Measurements from ENCODE around the gene MYBBP1A. TPM values are rescaled to one million over a fixed set of nuclear protein-coding genes. Genes with fewer than 3 reads are reported as not detected.
A peak's percentile ranks its signal among the peaks of the same experiment; 100 is the strongest.

The MYBBP1A gene
- total RNA-seq, 1 donor from 2014 or later: 42.9 TPM

DNA sequence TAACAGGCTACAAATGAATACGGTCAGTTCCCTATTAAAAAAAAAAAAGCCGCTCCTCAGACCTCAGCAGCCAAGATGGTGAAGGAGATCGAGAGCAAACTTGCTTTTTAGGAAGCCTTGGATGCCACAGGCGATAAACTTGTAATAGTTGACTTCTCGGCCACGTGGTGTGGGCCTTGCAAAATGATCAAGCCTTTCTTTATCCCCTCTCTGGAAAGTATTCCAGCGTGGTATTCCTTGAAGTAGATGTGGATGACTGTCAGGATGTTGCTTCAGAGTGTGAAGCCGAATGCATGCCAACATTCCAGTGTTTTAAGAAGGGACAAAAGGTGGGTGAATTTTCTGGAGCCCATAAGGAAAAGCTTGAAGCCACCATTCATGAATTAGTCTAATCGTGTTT, 16.9 kb upstream of the MYBBP1A start:
- no peak for ATAC-seq

DNA sequence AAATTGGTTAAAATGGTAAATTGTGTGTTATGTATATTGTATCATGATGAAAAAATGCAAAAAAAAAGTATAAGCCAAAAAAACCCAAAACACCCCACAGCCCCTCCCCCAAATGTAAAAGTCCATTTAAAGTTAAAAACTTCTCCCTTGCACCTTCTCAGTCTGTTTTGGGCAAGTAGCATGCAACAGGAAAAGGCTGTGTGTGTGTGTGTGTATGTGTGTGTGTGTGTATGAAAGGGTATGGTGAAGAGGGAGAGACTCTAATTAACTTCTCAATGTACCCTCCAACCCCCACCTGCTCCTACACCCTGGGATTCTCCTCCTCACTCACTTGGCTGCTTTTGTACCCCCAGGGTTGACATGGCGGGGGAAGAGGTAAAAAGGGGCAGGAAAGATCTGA, 14.4 kb upstream of the MYBBP1A start:
- no peak for ATAC-seq

DNA sequence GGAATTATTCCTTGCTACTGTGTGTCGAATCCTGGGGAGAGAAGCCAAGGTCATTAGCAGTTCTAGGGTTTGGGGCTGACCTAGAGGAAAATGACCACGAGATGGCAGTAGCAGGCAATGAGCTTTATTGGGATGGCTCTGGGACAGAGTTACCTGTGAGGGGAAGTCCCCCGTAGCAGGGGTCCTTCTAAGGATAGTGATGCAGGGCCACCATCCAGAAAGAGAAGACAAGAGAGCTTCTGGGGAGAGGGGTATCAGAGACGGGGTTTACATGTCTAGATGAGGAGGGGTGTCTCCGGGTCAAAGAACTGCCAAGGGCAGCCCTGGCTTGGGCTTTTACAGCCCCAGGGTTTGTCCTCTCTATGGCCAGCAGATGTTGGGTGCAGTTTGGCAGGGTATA, 11.6 kb upstream of the MYBBP1A start:
- peak; percentile 55 for ATAC-seq

DNA sequence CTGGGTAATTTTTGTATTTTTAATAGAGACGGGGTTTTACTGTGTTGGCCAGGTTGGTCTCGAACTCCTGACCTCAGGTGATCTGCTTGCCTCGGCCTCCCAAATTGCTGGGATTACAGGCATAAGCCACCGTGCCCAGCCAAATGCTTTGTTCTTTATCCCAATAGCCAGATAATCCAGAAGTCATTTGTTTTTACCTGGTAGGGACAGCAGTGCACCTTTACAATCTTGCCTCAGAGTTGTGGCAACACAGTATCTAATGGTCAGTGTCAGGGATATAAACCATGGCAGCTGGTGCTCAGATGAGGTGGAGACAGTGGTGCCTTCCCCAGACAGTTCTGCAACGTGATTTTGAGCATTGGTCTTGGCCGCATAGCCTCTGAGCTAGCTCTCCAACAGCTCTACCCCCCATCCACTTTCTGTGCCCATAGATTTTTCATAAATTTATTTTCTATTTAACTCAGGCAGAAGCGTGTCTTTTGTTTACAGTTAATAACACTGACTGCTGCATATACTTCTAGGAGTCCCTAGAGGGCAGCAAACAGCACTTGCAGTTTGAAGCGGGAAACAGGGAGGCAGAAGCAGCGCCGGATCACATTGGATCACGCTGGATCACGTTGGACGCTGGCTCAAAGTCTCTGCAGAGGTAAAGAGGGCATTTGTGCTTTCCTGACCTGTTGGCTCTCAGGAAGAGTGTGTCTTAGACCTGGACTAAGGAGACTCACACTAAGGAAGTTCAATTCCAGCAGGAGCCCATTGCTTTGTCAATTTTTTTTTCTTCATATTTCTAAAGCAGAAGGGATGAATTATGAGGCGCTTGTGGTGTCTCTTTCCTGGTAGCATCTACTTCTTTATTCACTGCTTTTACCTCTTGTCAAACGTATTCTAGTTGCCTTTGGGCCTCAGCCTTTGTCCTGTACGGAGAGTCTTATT, 10.3 kb upstream of the MYBBP1A start:
- ATAC-seq: peak; percentile 59

DNA sequence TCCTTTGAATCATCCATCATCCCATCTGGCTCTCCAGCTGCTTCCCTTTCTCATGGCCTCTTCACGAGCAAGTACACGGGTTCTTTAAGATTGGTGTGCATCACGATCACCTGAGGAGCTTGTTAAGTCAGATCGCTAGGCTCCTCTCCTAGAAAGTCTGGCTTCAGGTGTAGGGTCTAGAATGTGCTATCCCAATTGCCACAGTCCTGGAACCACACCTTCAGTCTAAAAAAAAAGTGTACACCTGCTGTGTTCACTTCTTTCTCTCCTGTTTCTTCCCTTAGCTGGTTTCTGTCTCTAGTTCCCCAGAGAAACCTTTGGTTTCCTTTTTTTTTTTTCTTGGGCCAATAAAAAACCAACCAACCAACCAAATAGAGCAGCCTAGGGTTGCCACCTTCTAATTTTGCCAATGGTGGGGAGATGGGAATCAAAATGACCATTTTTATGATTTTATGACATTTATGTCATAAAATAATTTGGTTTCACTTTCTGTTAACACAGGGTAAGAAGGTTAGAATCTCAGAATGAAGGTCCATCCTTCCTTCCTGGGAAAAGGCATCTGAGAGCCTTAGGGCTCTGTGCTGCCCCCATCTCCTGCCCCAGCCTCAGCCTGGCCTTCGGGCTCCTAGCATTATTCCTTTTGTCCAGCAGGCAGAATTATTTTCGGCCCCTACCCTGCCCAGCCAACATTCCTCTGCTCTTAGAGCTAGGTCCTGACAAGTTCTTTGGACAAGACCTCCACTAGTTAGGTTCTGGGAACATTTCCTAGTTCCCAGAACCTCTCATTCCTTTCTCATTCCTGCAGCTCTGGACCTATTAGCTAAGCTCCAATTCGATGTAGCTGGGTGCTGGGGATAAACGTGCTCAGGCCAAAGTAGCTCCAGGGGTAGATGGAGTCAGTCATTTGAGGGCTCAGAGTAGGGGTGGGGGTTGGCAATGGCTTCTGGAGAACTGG, 7.1 kb upstream of the MYBBP1A start:
- ATAC-seq: no peak

DNA sequence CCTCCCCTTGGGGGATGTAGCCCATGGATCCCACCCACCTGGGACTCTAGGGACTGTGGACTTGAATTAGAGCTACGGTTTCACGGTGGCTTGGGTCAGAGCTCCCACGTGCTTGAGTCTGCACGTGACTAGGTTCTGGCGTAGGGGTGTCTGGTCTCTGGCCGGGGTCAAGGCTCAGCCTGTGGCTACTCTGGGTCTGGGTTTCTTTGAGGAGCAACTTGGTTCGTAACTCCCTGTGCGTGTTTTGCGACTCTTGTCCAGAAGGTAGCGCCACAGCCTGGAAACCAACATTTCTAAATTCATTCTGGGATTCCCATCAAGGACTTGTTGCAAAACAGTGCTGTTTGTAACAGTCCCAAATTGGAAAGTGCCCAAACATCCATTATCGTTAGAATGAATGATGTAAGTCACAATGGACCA, 5.7 kb upstream of the MYBBP1A start:
- ATAC-seq: no peak

DNA sequence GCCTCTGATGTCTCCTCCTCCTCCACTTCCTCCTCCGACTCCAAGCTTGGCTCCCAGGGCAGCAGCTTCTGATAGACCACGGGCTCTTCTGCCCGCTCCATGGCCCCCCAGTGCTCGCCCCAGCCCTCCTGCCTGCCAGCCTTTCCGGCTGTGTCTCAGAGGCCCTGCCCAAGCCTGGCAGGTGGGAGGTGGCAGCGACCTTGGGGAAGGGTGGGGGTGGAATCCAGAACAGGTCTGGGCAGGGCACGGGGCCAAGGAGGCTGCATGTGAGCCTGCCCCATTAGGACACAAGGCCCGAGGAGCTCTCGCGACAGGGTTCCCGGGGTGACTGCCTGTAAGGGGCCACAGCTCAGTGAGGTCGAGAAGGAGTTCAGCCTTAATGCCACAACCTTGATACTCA, 5.2 kb upstream of the MYBBP1A start, which contains the start of gene GGT6:
Gene GGT6 (minus strand): TSS at position 157 of the 400 bp plus-strand sequence. CDS start 56 bp downstream, at position 101.
- ATAC-seq: peak; percentile 86

DNA sequence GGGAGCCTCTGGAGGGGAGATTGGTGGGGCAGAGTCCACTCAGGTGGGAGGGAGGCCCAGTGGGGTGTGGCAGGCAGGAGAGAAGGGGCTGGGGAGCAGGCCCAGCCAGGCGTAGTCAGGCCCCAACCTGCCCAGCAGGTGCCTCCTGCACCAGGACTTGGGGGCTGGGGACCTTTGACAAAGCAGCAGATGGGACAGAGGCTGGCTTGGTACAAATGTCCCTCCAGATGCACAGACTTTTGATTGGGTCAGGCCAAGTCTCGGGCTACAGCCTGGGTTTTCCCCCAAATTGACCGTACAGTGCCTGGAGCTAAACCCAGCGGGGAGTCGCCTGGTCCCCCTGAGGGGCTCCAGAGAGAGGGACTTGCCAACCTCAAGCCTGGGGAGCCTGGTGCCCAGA, 4.8 kb upstream of the MYBBP1A start:
- peak; percentile 42 for ATAC-seq

DNA sequence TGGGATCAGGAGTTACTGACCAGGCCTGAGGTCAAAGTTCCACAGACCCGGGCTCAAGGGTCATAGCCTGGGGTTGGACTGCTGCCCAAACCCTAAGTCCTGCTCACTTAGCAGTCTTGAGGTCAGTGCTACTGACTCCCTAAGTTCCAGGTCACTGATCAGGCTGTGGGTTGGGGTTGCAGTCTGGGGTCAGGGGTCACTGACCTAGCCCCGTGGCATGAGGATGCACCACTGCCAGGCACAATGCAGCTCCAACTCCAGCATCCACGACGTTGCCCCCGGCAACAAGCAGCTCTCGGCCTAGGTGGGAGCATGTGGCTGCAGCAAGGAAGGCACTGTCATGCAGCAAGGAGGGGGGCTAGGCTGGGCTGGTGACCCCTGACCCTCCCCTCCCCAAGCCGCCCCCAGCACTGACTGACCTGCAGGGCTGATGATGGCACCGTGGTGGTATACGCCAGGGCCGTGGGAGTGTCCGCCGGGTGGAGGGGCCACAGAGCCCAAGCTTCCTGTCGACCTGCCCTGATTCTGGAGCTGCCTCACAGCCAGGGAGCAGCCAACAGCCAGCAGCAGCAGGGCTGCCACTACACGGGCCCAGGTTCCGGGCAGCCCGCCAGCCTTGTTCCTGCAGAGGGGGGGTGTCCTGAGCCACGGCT, 4.1 kb upstream of the MYBBP1A start:
- ATAC-seq: peak; percentile 0

DNA sequence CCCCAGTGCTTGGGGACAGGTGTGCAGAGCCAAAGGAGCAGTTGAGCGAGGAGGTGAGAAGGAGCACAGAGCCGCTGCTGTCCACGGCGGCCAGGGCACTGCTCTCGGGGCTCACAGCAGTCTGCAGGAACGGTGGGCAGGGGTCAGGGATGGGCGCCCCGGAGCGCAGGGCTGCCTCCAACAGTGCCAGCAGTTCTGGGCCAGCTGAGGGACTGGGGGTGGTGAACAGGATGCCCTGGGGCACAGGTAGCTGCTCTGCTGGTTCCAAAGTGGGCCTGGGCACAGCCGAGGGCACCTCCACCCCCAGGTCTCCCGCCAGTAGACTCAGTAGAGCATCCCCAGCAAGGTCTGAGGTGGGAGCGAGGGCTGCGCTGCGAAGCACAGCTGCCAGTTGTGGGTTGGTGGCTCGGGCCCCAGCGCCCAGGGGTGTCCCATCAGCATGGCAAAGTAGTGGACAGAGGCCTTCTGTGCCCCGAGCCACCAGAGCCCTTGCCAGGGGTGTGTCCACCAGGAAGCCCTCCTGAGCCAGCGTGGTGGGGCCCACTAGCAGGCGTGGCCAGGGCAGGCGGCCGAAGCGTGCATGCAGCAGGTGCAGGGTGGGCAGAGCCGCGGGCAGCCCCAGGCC, 3.3 kb upstream of the MYBBP1A start:
- ATAC-seq: no peak

DNA sequence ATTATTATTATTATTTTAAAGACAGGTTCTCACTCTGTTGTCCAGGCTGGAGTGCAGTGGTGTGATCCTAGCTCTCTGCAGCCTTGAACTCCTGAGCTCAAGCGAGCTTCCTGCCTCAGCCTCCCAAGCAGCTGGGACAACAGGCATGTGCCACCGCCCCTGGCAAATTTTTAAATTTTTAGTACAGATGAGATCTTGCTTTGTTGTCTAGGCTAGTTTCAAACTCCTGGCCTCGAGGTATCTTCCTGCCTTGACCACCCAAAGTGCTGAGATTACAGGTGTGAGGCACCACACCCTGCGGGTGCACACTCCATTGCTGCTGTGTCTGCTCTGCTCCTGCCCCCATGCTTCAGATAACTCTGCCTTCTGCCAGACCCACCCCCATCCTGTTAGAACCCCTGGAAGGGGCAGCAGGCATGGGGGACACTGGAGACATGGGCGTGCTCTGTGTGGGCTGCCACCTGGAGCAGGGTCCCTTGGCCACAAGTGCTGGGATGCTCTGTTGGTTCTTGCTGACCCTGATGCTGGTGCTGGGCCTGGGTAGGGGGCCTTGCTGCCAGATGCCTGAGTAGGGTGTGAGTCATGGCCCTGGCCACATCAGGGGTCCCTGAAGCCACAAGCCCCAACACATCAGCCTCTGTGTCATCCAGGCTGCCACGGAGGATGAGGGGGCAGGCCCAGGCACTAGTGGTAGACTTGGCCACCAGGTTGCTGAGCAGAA, 2.6 kb upstream of the MYBBP1A start:
- no peak for ATAC-seq

DNA sequence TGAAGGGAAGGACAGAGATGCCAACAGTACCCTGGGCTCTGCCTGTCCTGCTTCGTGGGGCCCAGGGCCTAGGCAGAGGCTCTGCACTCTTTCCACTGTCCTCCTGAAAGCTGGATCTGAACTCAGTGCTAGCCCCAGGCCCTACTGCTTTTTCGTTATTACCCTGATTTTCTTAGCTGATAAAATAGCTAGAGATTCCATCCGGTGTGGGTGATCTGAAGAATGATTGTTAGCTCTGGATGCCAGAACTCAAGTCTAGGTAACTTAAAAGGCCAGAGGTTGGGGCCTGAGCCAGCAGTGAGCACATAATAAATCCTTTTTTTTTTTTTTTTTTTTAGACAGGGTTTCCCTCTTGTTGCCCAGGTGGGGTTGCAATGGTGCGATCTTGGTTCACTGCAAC, 1.8 kb upstream of the MYBBP1A start:
- no peak for ATAC-seq

DNA sequence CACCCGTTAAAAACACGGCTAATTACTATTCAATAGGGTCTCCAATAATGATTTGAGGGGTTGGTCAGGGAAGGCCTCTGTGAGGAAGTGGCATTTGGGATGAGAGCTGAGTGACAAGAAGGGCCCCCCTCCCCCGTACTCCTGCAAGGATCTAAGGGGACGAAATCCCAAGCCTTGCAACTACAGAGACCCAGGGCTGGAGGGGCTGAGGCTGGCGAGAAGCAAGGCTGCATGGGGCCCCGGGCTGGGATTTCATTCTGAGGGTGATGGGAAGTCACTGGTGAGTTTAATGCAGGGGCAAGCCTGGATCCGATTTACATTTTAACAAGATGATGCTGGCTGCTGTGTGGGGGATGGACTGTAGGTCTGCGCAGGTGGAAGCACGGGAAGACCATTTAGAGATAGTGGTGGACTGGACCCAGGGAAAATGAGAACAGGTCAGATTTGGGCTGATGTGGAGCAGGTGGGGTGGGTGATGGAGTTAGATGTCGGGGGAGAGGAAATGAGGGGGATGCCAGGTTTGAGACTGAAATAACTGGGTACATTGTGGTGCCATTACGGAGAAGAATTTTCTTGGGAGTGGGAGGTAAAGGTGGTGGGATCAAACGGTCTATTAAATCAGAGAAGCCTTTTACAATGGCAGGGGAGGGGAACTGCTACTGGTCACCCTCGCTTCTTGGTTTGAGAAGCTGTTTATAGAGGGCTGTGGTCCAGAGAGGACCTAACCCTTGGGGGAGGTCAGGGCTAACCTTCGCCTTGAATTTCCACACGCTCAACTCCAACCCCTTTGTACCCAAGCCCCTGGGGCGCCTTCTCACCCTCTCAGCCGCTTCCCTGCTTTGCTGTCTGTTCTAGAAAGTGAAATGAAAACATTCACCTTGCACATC, 932 bp upstream of the MYBBP1A start:
- ATAC-seq: no peak

DNA sequence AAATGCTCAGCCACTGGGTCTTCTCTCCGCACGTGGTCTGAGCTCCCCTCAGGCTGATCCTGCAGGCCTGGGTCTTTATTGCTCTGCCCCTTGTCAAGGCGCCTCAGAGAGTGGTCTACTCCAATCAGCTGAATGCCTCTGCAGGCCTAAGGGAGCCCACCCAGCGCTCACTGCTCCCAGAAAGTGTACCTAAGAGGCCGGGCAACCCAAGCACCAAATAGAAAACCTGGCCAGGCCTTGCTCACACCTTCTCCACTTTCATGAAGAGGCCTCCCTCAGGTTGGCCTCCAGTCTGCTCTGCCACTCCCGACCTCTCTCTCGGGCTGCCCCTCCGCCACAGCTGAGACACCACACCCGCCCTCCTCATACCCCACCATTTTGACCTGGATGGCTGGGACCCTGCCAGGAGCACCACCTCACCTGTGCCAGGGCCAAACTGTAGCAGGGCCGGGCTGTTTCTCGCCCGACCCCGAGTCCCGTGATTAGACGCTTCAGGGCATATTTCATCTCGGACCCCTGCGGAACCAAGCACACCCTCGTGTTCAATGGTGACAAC, 665 bp downstream of the MYBBP1A start:
- ATAC-seq: peak; percentile 4

DNA sequence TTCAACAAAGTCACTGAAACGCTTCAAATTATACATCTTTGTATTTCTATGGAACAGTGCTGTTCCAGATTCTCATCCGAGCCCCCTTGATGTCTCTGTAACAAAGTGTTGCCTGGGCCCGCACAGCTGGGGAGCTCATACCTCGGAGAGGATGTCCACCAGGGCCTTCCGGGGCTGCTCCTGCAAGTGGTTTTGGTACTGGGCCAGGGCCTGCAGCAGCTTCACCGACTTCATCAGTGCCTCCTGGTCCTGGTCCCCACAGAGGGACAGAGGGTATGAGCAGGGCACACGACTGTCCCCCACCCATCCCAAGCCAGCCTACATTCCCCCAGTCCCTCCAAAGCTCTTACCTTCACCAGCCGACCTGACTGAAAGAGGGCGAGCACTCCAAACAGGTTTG, 1.5 kb downstream of the MYBBP1A start:
- ATAC-seq: no peak

DNA sequence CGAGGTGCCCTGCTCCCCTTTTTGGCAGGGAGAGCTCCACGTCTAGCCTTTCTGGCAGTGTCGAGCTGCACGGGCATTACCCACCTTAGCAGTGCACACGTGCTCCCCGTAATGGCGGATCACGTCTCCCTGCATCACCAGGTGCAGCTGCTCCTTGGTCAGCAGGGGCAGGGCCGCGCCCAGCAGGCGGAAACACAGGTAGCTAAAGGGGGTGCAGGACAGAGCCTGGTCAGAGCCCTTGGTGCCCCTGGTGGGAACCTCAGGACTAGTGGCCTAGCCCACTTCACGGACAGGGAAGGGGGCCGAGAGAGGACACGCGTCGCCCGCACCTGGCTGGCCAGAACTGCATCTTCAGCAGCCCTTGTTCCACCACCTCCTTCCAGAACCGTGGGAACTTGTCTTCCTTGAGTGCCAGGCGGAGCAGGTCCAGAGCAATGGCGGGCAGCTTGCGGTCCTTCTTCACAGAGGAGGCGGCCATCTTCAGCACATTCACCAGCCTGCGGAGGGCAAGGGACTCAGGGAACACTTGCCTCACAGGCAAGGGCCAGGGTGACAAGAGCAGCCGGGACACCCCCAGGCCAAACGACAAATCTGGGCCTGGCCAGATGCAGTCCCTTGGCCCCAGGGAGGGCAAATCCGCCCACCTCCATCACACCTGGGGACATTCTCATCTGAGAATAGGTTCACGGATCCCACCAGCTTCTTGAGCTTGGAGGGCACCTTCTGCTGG, 3.2 kb downstream of the MYBBP1A start:
- no peak for ATAC-seq

DNA sequence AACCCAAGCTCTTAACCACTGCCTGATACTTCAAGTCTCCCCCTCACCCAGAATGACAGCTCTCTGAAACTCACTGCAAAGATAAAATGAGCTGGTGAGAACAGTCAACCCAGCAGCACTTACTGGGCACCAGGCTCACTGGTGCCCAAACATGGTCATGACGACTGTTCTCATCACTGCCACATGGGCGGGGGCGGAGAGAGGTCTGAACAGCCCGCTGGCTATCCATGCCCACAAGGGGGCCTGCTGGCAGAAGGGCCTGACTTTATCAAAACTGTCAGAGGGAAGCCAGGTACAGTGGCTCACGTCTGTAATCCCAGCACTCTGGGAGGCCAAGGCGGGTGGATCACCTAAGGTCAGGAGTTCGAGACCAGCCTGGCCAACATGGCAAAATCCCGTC, 4.0 kb downstream of the MYBBP1A start:
- no peak for ATAC-seq

DNA sequence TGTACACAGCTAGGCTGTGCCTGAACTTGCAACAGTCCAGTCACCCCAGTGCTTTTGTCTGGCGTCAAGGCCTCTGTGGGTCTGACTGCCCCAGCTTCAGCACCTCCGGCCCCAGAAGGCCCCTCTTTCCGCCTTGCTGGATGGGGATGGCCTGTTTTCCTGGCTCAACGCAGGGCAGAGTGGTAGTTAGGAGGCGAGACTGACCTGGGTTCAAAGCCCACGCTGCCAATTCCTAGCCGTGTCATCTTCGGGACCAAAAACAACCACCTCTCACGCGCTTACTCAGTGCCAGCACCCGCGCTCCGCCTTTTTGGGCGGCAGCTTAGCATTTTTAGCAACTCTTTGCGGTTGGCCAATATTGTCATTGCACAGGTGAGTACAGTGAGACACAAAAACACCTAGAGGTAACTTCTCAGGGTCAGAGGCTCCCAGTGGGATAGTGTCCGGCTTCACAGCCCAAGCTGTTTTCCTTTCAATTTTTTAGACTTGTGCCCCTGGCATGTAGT, 4.6 kb downstream of the MYBBP1A start:
- no peak for ATAC-seq

Measured in esophagus mucosa (tissue), 1 donor.